ENCODE results near the gene CCDC88B. TPM values are rescaled to one million over a fixed set of nuclear protein-coding genes. Genes with fewer than 3 reads are reported as not detected.
"Not testable (repeated sequence)": the region's sequence is repeated elsewhere in the genome, so short reads cannot be mapped to it uniquely, and the experiment has no call there.

CCDC88B gene
- total and polyA plus RNA-seq, 12 donors, result 4.2 to 42.7 (median 7.0) TPM

DNA sequence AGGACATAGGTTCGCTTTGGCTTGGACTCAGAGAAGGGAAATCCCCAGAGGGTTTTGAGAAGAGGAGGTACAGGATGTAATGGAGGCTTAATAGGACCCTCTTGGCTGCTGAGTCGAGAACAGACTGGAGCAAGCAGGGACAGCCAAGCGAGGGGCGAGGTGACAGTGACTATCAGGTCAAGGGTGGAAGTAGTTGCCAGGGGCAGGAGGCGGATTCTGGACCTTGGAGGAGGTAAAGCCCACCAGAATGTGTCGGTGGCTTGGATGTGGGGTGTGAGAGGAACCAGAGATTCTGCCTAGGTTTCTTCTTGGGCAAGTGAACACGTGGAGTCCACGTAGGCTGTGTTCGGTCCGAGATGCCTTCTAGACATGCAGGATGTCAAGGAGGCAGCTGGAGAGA, 27.1 kb upstream of the CCDC88B start:
- H3K36me3 ChIP-seq, result peaks cover 0 to 39% (median 19%) of the 10 kb centered on the region in 9 donors
- DNase-seq (no peak), ATAC-seq (no peak)
- H3K9me3 ChIP-seq, result no peaks in the 10 kb centered on the region
- TF ChIP-seq, protein P1, sequence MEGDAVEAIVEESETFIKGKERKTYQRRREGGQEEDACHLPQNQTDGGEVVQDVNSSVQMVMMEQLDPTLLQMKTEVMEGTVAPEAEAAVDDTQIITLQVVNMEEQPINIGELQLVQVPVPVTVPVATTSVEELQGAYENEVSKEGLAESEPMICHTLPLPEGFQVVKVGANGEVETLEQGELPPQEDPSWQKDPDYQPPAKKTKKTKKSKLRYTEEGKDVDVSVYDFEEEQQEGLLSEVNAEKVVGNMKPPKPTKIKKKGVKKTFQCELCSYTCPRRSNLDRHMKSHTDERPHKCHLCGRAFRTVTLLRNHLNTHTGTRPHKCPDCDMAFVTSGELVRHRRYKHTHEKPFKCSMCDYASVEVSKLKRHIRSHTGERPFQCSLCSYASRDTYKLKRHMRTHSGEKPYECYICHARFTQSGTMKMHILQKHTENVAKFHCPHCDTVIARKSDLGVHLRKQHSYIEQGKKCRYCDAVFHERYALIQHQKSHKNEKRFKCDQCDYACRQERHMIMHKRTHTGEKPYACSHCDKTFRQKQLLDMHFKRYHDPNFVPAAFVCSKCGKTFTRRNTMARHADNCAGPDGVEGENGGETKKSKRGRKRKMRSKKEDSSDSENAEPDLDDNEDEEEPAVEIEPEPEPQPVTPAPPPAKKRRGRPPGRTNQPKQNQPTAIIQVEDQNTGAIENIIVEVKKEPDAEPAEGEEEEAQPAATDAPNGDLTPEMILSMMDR (IDR thresholded peaks at IDR 0.05), result no peak
- H3K4me1 ChIP-seq, result peaks cover 4 to 52% (median 25%) of the 10 kb centered on the region in 9 donors
- 86 to 88% methylated on average over 10 of the region's 10 CpGs for WGBS, 2 donors
- peak overlapping the region in 8 of 10 donors; percentile 15 to 77 (median 64) for H3K27ac ChIP-seq
- H3K4me3 ChIP-seq, result no peak overlapping the region
- intact Hi-C loops (cut with DNase I), result no loop called here
- no peaks in the 10 kb centered on the region for H3K27me3 ChIP-seq

DNA sequence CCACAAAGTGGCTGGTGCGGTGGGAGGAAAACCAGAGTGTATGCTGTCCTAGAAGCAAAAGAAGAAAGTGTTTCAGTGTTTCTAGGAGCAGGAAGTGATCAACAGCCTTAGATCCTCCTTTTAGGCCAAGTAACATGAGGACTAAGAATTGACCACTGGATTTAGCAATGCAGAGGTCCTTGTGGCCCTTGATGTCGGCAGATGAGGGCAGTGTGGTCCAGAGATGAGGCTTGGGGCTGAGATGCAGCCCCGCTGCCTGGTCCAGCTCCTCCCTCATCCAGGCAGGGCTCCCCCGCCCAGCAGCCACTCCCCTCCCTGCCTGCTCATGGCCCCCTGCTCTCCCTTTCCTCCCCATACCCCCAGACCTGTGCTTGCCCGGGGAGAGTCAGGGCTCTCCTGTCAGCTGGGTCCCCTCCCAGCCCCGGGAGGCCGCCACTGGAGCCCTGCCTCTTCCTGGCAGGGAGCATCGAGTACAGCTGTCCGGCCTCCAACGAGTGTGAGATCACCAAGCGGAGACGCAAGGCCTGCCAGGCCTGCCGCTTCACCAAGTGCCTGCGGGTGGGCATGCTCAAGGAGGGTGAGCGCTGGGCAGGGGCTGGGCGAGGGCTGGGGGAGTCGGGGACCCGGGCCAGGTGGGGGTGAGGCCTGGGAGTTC, 26.4 kb upstream of the CCDC88B start:
- DNase-seq (peak; percentile 48 to 66), ATAC-seq (peak in 3 of 8 donors; percentile 0 to 16 (median 10))
- TF ChIP-seq, protein P1 (IDR thresholded peaks at IDR 0.05), result no peak
- 58 to 60% methylated on average over 18 of the region's 18 CpGs for WGBS, 2 donors
- intact Hi-C loops (cut with DNase I), result no loop called here
- no peaks in the 10 kb centered on the region for H3K9me3 ChIP-seq
- H3K4me3 ChIP-seq, result peak overlapping the region in 6 of 10 donors; percentile 28 to 42 (median 38)
- peaks cover 0 to 36% (median 19%) of the 10 kb centered on the region in 9 donors for H3K36me3 ChIP-seq
- peaks cover 4 to 52% (median 27%) of the 10 kb centered on the region in 9 donors for H3K4me1 ChIP-seq
- H3K27me3 ChIP-seq, result no peaks in the 10 kb centered on the region
- peak overlapping the region in 8 of 10 donors; percentile 53 to 77 (median 68) for H3K27ac ChIP-seq

DNA sequence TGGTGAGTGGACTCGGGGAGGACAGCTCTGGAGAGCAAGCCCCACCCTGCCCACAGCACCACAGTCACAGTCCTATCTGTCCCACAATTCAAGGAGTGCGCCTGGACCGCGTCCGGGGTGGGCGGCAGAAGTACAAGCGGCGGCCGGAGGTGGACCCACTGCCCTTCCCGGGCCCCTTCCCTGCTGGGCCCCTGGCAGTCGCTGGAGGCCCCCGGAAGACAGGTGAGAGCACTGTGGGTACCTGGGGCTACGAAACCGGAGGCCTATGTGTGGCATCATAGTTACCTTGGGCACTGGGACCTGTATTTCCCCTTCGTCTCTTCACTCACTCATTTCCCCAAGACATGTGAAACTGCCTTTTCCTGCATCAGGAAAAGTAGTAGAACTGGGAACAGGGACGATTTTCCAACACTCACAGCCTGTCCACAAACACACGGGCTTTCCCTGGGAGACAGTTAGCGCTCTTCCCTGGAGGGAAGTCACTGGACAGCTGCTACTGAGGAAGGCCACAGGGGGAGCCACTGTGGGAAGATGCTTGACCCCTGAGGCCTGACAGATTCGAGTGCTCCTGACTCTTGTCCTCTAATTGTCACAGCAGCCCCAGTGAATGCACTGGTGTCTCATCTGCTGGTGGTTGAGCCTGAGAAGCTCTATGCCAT, 25.7 kb upstream of the CCDC88B start:
- intact Hi-C loops (cut with DNase I), result no loop called here
- DNase-seq (no peak), ATAC-seq (no peak)
- Histone ChIP-seq H3K4me1 (peaks cover 8 to 54% (median 34%) of the 10 kb centered on the region in 9 donors), H3K4me3 (peak overlapping the region in 6 of 10 donors; percentile 28 to 42 (median 38)), H3K27me3 (no peaks in the 10 kb centered on the region), H3K36me3 (peaks cover 0 to 32% (median 19%) of the 10 kb centered on the region in 9 donors), H3K27ac (peak overlapping the region in 8 of 10 donors; percentile 53 to 77 (median 68)), H3K9me3 (no peaks in the 10 kb centered on the region)
- TF ChIP-seq, protein P1 (IDR thresholded peaks at IDR 0.05), result peak in 2 of 9 donors; percentile 7 to 9
- WGBS, 2 donors, result 79 to 83% methylated on average over 19 of the region's 19 CpGs

DNA sequence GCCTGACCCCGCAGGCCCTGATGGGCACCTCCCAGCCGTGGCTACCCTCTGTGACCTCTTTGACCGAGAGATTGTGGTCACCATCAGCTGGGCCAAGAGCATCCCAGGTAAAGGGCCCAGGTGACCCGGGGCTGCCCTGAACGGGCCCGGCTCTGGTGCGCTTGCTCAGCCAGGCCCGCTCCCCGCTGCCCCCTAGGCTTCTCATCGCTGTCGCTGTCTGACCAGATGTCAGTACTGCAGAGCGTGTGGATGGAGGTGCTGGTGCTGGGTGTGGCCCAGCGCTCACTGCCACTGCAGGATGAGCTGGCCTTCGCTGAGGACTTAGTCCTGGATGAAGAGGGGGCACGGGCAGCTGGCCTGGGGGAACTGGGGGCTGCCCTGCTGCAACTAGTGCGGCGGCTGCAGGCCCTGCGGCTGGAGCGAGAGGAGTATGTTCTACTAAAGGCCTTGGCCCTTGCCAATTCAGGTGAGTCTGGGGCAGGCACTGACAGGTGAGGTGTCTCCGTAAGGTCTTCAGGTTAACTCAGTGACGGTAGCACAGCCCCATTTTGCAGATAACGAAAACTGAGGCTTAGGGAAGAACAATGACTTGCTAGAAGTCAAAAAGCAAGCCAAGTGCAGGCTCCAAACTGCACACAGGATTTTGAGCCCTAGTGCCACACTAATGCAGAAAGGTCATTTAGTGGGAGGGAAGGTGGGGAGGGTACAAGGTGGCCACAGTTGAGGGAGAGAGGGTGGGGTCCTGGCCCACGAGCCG, 25.0 kb upstream of the CCDC88B start:
- DNase-seq, result no peak
- Histone ChIP-seq H3K27me3 (no peaks in the 10 kb centered on the region), H3K4me1 (peaks cover 8 to 60% (median 38%) of the 10 kb centered on the region in 9 donors), H3K9me3 (no peaks in the 10 kb centered on the region), H3K27ac (peak overlapping the region in 5 of 10 donors; percentile 53 to 72 (median 65)), H3K4me3 (no peak overlapping the region), H3K36me3 (peaks cover 0 to 35% (median 19%) of the 10 kb centered on the region in 9 donors)
- WGBS, 2 donors, result 89 to 90% methylated on average over 24 of the region's 24 CpGs
- ATAC-seq, result no peak
- TF ChIP-seq, protein P1 (IDR thresholded peaks at IDR 0.05), result no peak
- intact Hi-C loops (cut with DNase I), result loop anchor here in 5 of 10 donors (5.0 kb wide), 2 partner anchors 37 to 42 kb away; partner anchors contain the start of gene RPS6KA4 (in 4 of the 5)

DNA sequence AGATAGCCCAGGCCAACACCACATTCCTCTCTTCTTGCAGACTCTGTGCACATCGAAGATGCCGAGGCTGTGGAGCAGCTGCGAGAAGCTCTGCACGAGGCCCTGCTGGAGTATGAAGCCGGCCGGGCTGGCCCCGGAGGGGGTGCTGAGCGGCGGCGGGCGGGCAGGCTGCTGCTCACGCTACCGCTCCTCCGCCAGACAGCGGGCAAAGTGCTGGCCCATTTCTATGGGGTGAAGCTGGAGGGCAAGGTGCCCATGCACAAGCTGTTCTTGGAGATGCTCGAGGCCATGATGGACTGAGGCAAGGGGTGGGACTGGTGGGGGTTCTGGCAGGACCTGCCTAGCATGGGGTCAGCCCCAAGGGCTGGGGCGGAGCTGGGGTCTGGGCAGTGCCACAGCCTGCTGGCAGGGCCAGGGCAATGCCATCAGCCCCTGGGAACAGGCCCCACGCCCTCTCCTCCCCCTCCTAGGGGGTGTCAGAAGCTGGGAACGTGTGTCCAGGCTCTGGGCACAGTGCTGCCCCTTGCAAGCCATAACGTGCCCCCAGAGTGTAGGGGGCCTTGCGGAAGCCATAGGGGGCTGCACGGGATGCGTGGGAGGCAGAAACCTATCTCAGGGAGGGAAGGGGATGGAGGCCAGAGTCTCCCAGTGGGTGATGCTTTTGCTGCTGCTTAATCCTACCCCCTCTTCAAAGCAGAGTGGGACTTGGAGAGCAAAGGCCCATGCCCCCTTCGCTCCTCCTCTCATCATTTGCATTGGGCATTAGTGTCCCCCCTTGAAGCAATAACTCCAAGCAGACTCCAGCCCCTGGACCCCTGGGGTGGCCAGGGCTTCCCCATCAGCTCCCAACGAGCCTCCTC, 24.1 kb upstream of the CCDC88B start:
- peaks cover 0 to 42% (median 19%) of the 10 kb centered on the region in 9 donors for H3K36me3 ChIP-seq
- not testable (repeated sequence) for H3K27me3 ChIP-seq, H3K9me3 ChIP-seq, ATAC-seq, DNase-seq
- intact Hi-C loops (cut with DNase I), result loop anchor here in 5 of 10 donors (5.0 kb wide), 2 partner anchors 36 to 41 kb away; partner anchors contain the start of gene RPS6KA4 (in 4 of the 5)
- H3K4me3 ChIP-seq, result peak overlapping the region in 2 of 10 donors; percentile 66 to 80
- peaks cover 8 to 57% (median 38%) of the 10 kb centered on the region in 9 donors for H3K4me1 ChIP-seq
- 77 to 82% methylated on average over 25 of the region's 25 CpGs for WGBS, 2 donors
- H3K27ac ChIP-seq, result peak overlapping the region in 3 of 10 donors; percentile 91 to 98 (median 98)

Data from heart right ventricle (tissue), 16 donors.